Endothelial cell of umbilical vein (primary cell): ENCODE data around the gene HEATR5B. TPM values are rescaled to one million over a fixed set of nuclear protein-coding genes. Genes with fewer than 3 reads are reported as not detected.

Experiments
- BruUV-seq: library from RNA; stranded (reverse); fragments of 400-500 nt; replicated peaks from 2 replicates; lab custom pipeline; 2021; lab: Mats Ljungman, UMichigan
- CTCF ChIA-PET: fragments of 300-600, 350-600 bp; sonication (Branson Sonifier 250); formaldehyde crosslinking; loops from one replicate; lab custom pipeline; 2021; ENCODE audit warnings: antibody characterized with exemption, inconsistent platforms; lab: Charles Lee
- POLR2A ChIA-PET: fragments of 300-600, 350-600 bp; sonication (Branson Sonifier 250); formaldehyde crosslinking; loops from one replicate; lab custom pipeline; 2021; ENCODE audit warnings: antibody characterized with exemption, inconsistent platforms; lab: Charles Lee
- DNase-seq: peaks from one replicate; pipeline ENCODE4 v3.0.0-alpha.2; 2011; ENCODE audit warnings: low read depth, low spot score
- FAIRE-seq: peaks from 2 replicates; lab custom pipeline; 2011; peaks lifted over from hg19 to GRCh38; lab: Jason Lieb, UNC
- H2AFZ ChIP-seq: 2 replicates; pipeline ENCODE4 v1.6.0; 2012; ENCODE audit warnings: low read depth, low read length, control low read depth, inconsistent platforms
- H3K27ac ChIP-seq: 2 replicates; pipeline ENCODE4 v1.5.1; 2011; ENCODE audit warnings: low read depth, mild to moderate bottlenecking, control low read depth, low read length, moderate library complexity; ENCODE audit not compliant: insufficient read depth
- H3K27me3 ChIP-seq, 2 experiments: 2 replicates each; pipeline versions ENCODE4 v1.6.0 to v1.6.1; 2011; ENCODE audit warnings: low read length in 2 of 2, mixed read lengths in 1 of 2; ENCODE audit not compliant: control insufficient read depth in 2 of 2, insufficient read depth in 2 of 2
- H3K36me3 ChIP-seq, 2 experiments: 2 replicates in 1 of 2; 3 replicates in 1 of 2; pipeline ENCODE4 v1.5.1; 2011; ENCODE audit warnings: low read length in 2 of 2, mild to moderate bottlenecking in 1 of 2, moderate library complexity in 1 of 2; ENCODE audit not compliant: control insufficient read depth in 2 of 2, insufficient read depth in 2 of 2; ENCODE audit errors: extremely low read depth in 1 of 2
- H3K4me1 ChIP-seq: 3 replicates; pipeline ENCODE4 v1.5.1; 2011; ENCODE audit warnings: mild to moderate bottlenecking, low read length; ENCODE audit not compliant: control insufficient read depth, insufficient read depth; ENCODE audit errors: extremely low read depth
- H3K4me2 ChIP-seq: 2 replicates; pipeline ENCODE4 v1.6.1; 2011; ENCODE audit warnings: low read length, control low read depth, mixed read lengths; ENCODE audit not compliant: insufficient read depth
- H3K4me3 ChIP-seq, 3 experiments: fragments of 200-600 bp in 1 of 3; sonication (generic), shearing (Covaris generic) in 1 of 3; replicated peaks in 1 of 3; 2 replicates each; pipeline ENCODE4 v1.5.1; 2011 to 2016; ENCODE audit warnings: control low read depth in 3 of 3, low read length in 3 of 3, mild to moderate bottlenecking in 2 of 3, inconsistent platforms in 1 of 3, low read depth in 1 of 3, moderate library complexity in 1 of 3; ENCODE audit not compliant: insufficient read depth in 1 of 3
- H3K79me2 ChIP-seq: 2 replicates; pipeline ENCODE4 v1.6.0; 2012; ENCODE audit warnings: low read length, inconsistent platforms; ENCODE audit not compliant: control insufficient read depth, insufficient read depth
- H3K9ac ChIP-seq: replicated peaks from 2 replicates; pipeline ENCODE3; 2011; ENCODE audit warnings: low read length, control low read depth; ENCODE audit not compliant: insufficient read depth; ENCODE audit errors: extremely low read depth
- H3K9me1 ChIP-seq: replicated peaks from 3 replicates; pipeline ENCODE4 v1.6.0; 2011; ENCODE audit warnings: mild to moderate bottlenecking, low read length; ENCODE audit not compliant: control insufficient read depth, insufficient read depth; ENCODE audit errors: extremely low read depth
- H3K9me3 ChIP-seq: replicated peaks from 2 replicates; pipeline ENCODE4 v1.5.1; 2012; ENCODE audit warnings: low read length, inconsistent platforms; ENCODE audit not compliant: control insufficient read depth, insufficient read depth
- H4K20me1 ChIP-seq: replicated peaks from 2 replicates; pipeline ENCODE3; 2011; ENCODE audit warnings: mild to moderate bottlenecking, low read length; ENCODE audit not compliant: control insufficient read depth, insufficient read depth; ENCODE audit errors: extremely low read depth
- EZH2 ChIP-seq: IDR thresholded peaks from 2 replicates; pipeline ENCODE4 v1.6.1; 2012; ENCODE audit warnings: borderline replicate concordance, low read depth, mild to moderate bottlenecking, moderate library complexity, low read length, inconsistent platforms; ENCODE audit not compliant: severe bottlenecking
- FOS ChIP-seq: IDR thresholded peaks from 2 replicates; pipeline ENCODE4 v1.6.1; 2011; ENCODE audit warnings: mild to moderate bottlenecking, low read length, moderate library complexity, borderline replicate concordance; ENCODE audit not compliant: insufficient read depth
- GATA2 ChIP-seq: IDR thresholded peaks from 2 replicates; pipeline ENCODE4 v1.7.0; 2011; ENCODE audit warnings: low read depth, mild to moderate bottlenecking, moderate library complexity, mixed read lengths, low read length; ENCODE audit not compliant: insufficient read length, insufficient read depth
- JUN ChIP-seq: IDR thresholded peaks from 2 replicates; pipeline ENCODE4 v1.6.1; 2011; ENCODE audit warnings: borderline replicate concordance, low read depth; ENCODE audit not compliant: insufficient read length, insufficient read depth
- MYC ChIP-seq: IDR thresholded peaks from one replicate; pipeline ENCODE4 v1.6.1; 2011; ENCODE audit warnings: mild to moderate bottlenecking, low read depth, low read length
- POLR2A ChIP-seq: IDR thresholded peaks from 2 replicates; pipeline ENCODE4 v1.6.1; 2012; ENCODE audit warnings: low read depth, mild to moderate bottlenecking, control low read depth, low read length
- POLR2AphosphoS5 ChIP-seq: IDR thresholded peaks from 2 replicates; pipeline ENCODE4 v1.6.1; 2012; ENCODE audit warnings: low read depth, mild to moderate bottlenecking, control low read depth, low read length, moderate library complexity; ENCODE audit not compliant: insufficient read depth
- dilution Hi-C: fragments of 300-500 bp; cut with MboI; formaldehyde crosslinking; loops from one replicate; pipeline ENCODE4 v1.15.0; 2019; ENCODE audit warnings: low sequenced_read_pairs; ENCODE audit not compliant: extremely low pct_ligation_motif_present
- intact Hi-C: fragments of 100-400 bp; cut with micrococcal nuclease; formaldehyde crosslinking; loops from one replicate; pipeline ENCODE4 v1.10.0; 2022
- polyA plus RNA-seq, 4 experiments: library from polyadenylated mRNA; depleted of rRNA in 3 of 4; stranded (reverse) in 3 of 4; unstranded in 1 of 4; fragments of >200 nt; gene quantifications; 2 replicates each; pipeline versions ENCODE4 v1.2.1 to v1.2.3, GENCODE V29; 2011 to 2012; ENCODE audit warnings: missing spikeins in 1 of 4
- total RNA-seq: library from RNA; stranded (reverse); gene quantifications from 2 replicates; pipeline ENCODE4 v1.2.3, GENCODE V29; 2021
- TF ChIP-seq, protein P1 (sequence below), 2 donors: IDR thresholded peaks; 1 replicate in 1 of 2; 2 replicates in 1 of 2; pipeline ENCODE4 v1.5.1; 2011; ENCODE audit warnings: low read length in 2 of 2, mild to moderate bottlenecking in 2 of 2, moderate library complexity in 2 of 2, control low read depth in 1 of 2, inconsistent platforms in 1 of 2, low read depth in 1 of 2; ENCODE audit not compliant: insufficient read depth in 1 of 2; ENCODE audit errors: extremely low read depth in 1 of 2
- TF ChIP-seq, protein P2 (sequence below): IDR thresholded peaks from 2 replicates; pipeline ENCODE4 v1.6.1; 2011; ENCODE audit not compliant: insufficient read depth, insufficient read length

Gene HEATR5B
- total and polyA plus RNA-seq, 2 donors (not counting 3 experiments of a cell fraction or from before 2014, with no cell fraction given): 16.1 to 22.5 TPM

DNA sequence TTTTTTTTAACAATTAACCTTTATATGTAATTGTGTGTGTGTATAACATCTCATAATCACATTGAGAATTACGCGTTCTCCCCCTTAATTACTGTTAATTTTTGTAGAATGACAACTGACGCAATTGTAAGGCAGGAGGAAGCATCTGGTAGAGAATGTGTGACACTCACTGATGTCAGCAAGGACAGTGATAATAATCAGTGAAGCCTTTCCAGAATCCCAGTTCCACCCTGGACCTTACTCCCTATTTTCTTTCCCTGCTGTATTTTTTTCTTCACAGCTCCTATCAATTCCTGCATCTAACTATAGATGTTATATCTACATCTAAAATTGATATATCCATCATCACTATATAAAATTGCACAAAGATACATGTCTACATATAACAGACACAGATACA lies 101.7 kb downstream of the HEATR5B start:
- intact Hi-C loops: no loop called here
- no TSS peak for BruUV-seq
- TF ChIP-seq POLR2AphosphoS5: no peak
- TF ChIP-seq FOS: no peak
- no peak for TF ChIP-seq POLR2A
- TF ChIP-seq, protein P1, sequence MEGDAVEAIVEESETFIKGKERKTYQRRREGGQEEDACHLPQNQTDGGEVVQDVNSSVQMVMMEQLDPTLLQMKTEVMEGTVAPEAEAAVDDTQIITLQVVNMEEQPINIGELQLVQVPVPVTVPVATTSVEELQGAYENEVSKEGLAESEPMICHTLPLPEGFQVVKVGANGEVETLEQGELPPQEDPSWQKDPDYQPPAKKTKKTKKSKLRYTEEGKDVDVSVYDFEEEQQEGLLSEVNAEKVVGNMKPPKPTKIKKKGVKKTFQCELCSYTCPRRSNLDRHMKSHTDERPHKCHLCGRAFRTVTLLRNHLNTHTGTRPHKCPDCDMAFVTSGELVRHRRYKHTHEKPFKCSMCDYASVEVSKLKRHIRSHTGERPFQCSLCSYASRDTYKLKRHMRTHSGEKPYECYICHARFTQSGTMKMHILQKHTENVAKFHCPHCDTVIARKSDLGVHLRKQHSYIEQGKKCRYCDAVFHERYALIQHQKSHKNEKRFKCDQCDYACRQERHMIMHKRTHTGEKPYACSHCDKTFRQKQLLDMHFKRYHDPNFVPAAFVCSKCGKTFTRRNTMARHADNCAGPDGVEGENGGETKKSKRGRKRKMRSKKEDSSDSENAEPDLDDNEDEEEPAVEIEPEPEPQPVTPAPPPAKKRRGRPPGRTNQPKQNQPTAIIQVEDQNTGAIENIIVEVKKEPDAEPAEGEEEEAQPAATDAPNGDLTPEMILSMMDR (IDR thresholded peaks at IDR 0.05; ENCODE audit: extremely low read depth in 1 of 2, insufficient read depth in 1 of 2, low read depth in 1 of 2, low read length in 2 of 2): no peak
- TF ChIP-seq GATA2: no peak
- no peak for TF ChIP-seq MYC
- no peak for TF ChIP-seq JUN
- TF ChIP-seq, protein P2, sequence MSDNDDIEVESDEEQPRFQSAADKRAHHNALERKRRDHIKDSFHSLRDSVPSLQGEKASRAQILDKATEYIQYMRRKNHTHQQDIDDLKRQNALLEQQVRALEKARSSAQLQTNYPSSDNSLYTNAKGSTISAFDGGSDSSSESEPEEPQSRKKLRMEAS: no peak
- TF ChIP-seq EZH2: no peak
- no peak overlapping the region for H3K9ac ChIP-seq
- no peaks in the 10 kb centered on the region for H3K79me2 ChIP-seq
- H3K9me3 ChIP-seq: no peaks in the 10 kb centered on the region
- no peak overlapping the region for H2AFZ ChIP-seq
- H3K36me3 ChIP-seq: peaks cover 0 to 5% of the 10 kb centered on the region in 2 experiments
- H3K27me3 ChIP-seq: no peaks in the 10 kb centered on the region
- H3K4me3 ChIP-seq: no peak overlapping the region
- peak; percentile 5 for DNase-seq
- dilution Hi-C loops: no loop called here
- no peaks in the 10 kb centered on the region for H3K4me1 ChIP-seq
- no peak for FAIRE-seq
- CTCF ChIA-PET: no interaction called here
- H3K27ac ChIP-seq: no peak overlapping the region
- H3K4me2 ChIP-seq: no peak overlapping the region
- no peaks in the 10 kb centered on the region for H3K9me1 ChIP-seq
- no peaks in the 10 kb centered on the region for H4K20me1 ChIP-seq
- POLR2A ChIA-PET: no interaction called here
